NCI-H82 treated with DMSO at 0.1 percent for 48 hours (cell line): ENCODE data around the gene NRXN3.
A peak's percentile ranks its signal among the peaks of the same experiment; 100 is the strongest.
"Not testable (repeated sequence)": the region's sequence is repeated elsewhere in the genome, so short reads cannot be mapped to it uniquely, and the experiment has no call there.

Experiments
- DNase-seq: peaks from one replicate; lab custom pipeline; 2025; ENCODE audit not compliant: unreplicated experiment; lab: John Stamatoyannopoulos, UW

Gene NRXN3

GRCh38 chr14:78479127-78479780 lies 309.1 kb downstream of the NRXN3 start:
- no peak for DNase-seq

GRCh38 chr14:78484028-78484427 lies 313.9 kb downstream of the NRXN3 start:
- no peak for DNase-seq

GRCh38 chr14:78486081-78486480 lies 315.9 kb downstream of the NRXN3 start:
- DNase-seq: no peak

- no peak for DNase-seq
These were observed 316.4 kb downstream of the NRXN3 start for GRCh38 chr14:78486621-78487020.

GRCh38 chr14:78487573-78487972 lies 317.4 kb downstream of the NRXN3 start:
- DNase-seq: not testable (repeated sequence)

GRCh38 chr14:78488938-78489337 lies 318.8 kb downstream of the NRXN3 start:
- no peak for DNase-seq

- DNase-seq: no peak
These were observed 320.9 kb downstream of the NRXN3 start for GRCh38 chr14:78491048-78491447.

GRCh38 chr14:78498062-78498595 lies 328.0 kb downstream of the NRXN3 start:
- DNase-seq: no peak

- no peak for DNase-seq
These were observed 331.7 kb downstream of the NRXN3 start for GRCh38 chr14:78501909-78502308.

- DNase-seq: no peak
These were observed 337.9 kb downstream of the NRXN3 start for GRCh38 chr14:78508023-78508422.

- DNase-seq: no peak
These were observed 339.3 kb downstream of the NRXN3 start for GRCh38 chr14:78509516-78509915.

GRCh38 chr14:78512021-78512420 lies 341.8 kb downstream of the NRXN3 start:
- no peak for DNase-seq

- no peak for DNase-seq
These were observed 349.7 kb downstream of the NRXN3 start for GRCh38 chr14:78519863-78520262.

GRCh38 chr14:78524196-78524595 lies 354.0 kb downstream of the NRXN3 start:
- DNase-seq: no peak

GRCh38 chr14:78524766-78525165 lies 354.6 kb downstream of the NRXN3 start:
- peak; percentile 76 for DNase-seq

GRCh38 chr14:78530078-78530477 lies 359.9 kb downstream of the NRXN3 start:
- DNase-seq: no peak

GRCh38 chr14:78534141-78534540 lies 364.0 kb downstream of the NRXN3 start:
- DNase-seq: no peak

GRCh38 chr14:78535041-78535440 lies 364.9 kb downstream of the NRXN3 start:
- DNase-seq: no peak

- not testable (repeated sequence) for DNase-seq
These were observed 371.6 kb downstream of the NRXN3 start for GRCh38 chr14:78541788-78542187.

- DNase-seq: no peak
These were observed 373.3 kb downstream of the NRXN3 start for GRCh38 chr14:78543433-78543832.

- DNase-seq: no peak
These were observed 390.9 kb downstream of the NRXN3 start for GRCh38 chr14:78561074-78561473.

- DNase-seq: peak; percentile 52
These were observed 396.1 kb downstream of the NRXN3 start for GRCh38 chr14:78566026-78566858.
